Gastrocnemius medialis (tissue), 4 donors: ENCODE results near the gene SUDS3. TPM values are rescaled to one million over a fixed set of nuclear protein-coding genes. Genes with fewer than 3 reads are reported as not detected.

Experiments used
- ATAC-seq, 2 donors: fragments of 150-250 bp; one replicate each; pipeline ENCODE4 v1.9.1; 2016
- DNase-seq, 2 donors: peaks; one replicate each; pipeline ENCODE4 v3.0.0-alpha.2; 2019
- H3K27ac ChIP-seq, 4 donors: fragments of 200-600 bp; sonication (generic); 1 replicate in 1 of 4; 2 replicates in 3 of 4; pipeline ENCODE4 v1.5.1; 2016 to 2018; ENCODE audit warnings: mild to moderate bottlenecking in 2 of 4, moderate library complexity in 1 of 4
- H3K27me3 ChIP-seq, 3 donors: fragments of 200-600 bp; sonication (generic) in 2 of 3; 1 replicate in 1 of 3; 2 replicates in 2 of 3; pipeline versions ENCODE4 v1.5.1 to v1.6.0; 2016 to 2019; ENCODE audit warnings: mild to moderate bottlenecking in 1 of 3, moderate library complexity in 1 of 3
- H3K36me3 ChIP-seq, 2 donors: fragments of 200-600 bp; sonication (generic) in 1 of 2; one replicate each; pipeline ENCODE4 v1.5.1; 2017 to 2018
- H3K4me1 ChIP-seq, 2 donors: fragments of 200-600 bp; sonication (generic) in 1 of 2; one replicate each; pipeline ENCODE4 v1.5.1; 2016 to 2017; ENCODE audit warnings: mild to moderate bottlenecking in 2 of 2
- H3K4me3 ChIP-seq, 4 donors: fragments of 200-600 bp; sonication (generic) in 3 of 4; 1 replicate in 1 of 4; 2 replicates in 3 of 4; pipeline ENCODE4 v1.5.1; 2016 to 2019; ENCODE audit warnings: mild to moderate bottlenecking in 2 of 4
- H3K9me3 ChIP-seq, 3 donors: fragments of 200-600 bp; sonication (generic) in 2 of 3; 1 replicate in 1 of 3; 2 replicates in 2 of 3; pipeline ENCODE4 v1.5.1; 2016 to 2019
- POLR2A ChIP-seq, 2 donors: fragments of 450-650 bp; IDR thresholded peaks; one replicate each; pipeline ENCODE4 v1.6.1; 2017; ENCODE audit warnings: antibody characterized with exemption in 2 of 2, mild to moderate bottlenecking in 2 of 2, moderate library complexity in 2 of 2
- in situ Hi-C, 4 donors: fragments of 200-750 bp; cut with MboI; loops; one replicate each; pipeline versions ENCODE4 v1.15.0 to v1.8.0; 2017; ENCODE audit warnings: low sequenced_read_pairs in 4 of 4
- intact Hi-C: fragments of 100-400 bp; cut with DNase I; formaldehyde crosslinking; loops from one replicate; pipeline ENCODE4 v1.15.1; 2023; ENCODE audit warnings: low total_unique reads
- total RNA-seq, 4 donors: library from RNA; depleted of rRNA; stranded (reverse); fragments of >200 nt; gene quantifications; one replicate each; pipeline versions ENCODE4 v1.1.0 to v1.2.3, GENCODE V29; 2016
- TF ChIP-seq, protein P1 (sequence below), 5 experiments: fragments of 450-650 bp in 3 of 5; fragments of 200-600 bp in 2 of 5; sonication (generic) in 2 of 5; IDR thresholded peaks in 4 of 5; conservative IDR thresholded peaks in 1 of 5; 1 replicate in 4 of 5; 2 replicates in 1 of 5; pipeline ENCODE4 v1.5.1; 2016 to 2019; ENCODE audit warnings: antibody characterized with exemption in 5 of 5, mild to moderate bottlenecking in 3 of 5, moderate library complexity in 3 of 5

Gene SUDS3
- total RNA-seq, 4 donors from 2014 or later = 17.0 to 33.2 (median 29.1) TPM

DNA sequence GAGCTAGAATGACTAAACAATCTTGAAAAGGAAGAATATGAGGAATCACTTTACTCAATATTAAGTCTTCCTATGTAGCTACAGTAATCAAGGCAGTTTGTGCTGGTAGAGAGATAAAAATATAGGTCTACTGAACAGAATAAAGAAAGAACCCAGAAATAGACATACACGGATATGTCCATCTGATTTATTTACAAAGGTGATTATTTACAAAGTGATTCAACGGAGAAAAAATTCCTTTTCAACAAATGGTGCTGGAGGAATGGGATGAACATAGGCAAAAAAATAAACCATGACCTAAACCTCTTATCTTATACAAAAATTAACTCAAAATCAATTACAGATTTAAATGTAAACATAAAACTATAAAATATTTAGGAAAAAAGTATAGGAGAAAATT is 40.2 kb upstream of the SUDS3 start:
- intact Hi-C loops (no loop called here), in situ Hi-C loops (no loop called here)
- no peak for TF ChIP-seq POLR2A (IDR thresholded peaks at IDR 0.05)
- TF ChIP-seq, protein P1, sequence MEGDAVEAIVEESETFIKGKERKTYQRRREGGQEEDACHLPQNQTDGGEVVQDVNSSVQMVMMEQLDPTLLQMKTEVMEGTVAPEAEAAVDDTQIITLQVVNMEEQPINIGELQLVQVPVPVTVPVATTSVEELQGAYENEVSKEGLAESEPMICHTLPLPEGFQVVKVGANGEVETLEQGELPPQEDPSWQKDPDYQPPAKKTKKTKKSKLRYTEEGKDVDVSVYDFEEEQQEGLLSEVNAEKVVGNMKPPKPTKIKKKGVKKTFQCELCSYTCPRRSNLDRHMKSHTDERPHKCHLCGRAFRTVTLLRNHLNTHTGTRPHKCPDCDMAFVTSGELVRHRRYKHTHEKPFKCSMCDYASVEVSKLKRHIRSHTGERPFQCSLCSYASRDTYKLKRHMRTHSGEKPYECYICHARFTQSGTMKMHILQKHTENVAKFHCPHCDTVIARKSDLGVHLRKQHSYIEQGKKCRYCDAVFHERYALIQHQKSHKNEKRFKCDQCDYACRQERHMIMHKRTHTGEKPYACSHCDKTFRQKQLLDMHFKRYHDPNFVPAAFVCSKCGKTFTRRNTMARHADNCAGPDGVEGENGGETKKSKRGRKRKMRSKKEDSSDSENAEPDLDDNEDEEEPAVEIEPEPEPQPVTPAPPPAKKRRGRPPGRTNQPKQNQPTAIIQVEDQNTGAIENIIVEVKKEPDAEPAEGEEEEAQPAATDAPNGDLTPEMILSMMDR (IDR thresholded peaks at IDR 0.05 in 4 of 5, conservative IDR thresholded peaks at IDR 0.05 in 1 of 5) = no peak
- no peak for DNase-seq
- Histone ChIP-seq H3K27me3 (no peaks in the 10 kb centered on the region), H3K27ac (no peak overlapping the region), H3K36me3 (no peaks in the 10 kb centered on the region), H3K4me1 (no peaks in the 10 kb centered on the region), H3K4me3 (no peak overlapping the region), H3K9me3 (no peaks in the 10 kb centered on the region)
- no peak for ATAC-seq

DNA sequence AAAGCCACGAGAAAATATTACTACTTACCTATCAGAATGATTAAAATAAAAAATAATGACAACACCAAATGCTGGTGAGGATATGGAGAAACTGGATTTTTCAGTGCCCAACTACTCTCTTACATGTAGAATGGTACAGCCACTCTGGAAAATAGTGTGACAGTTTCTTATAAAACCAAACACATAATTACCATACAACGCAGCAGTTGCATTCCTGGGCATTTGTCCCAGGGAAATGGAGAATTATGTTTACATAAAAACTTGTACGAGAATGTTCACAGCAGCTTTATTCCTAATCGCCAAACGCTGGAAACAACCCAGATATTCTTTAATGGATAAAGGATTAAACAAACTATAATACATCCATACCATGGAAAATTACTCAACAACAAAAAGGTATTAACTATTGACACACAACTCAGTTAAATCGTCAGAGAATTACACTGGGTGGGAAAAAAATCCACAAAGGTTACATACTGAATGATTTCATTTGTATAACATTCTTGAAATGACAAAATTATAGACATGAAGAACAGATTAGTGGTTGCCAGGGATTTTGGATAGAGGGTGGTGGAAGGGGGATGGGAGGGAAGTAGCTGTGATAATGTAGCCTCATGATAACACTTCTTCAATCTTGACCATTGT is 39.0 kb upstream of the SUDS3 start:
- H3K4me1 ChIP-seq = no peaks in the 10 kb centered on the region
- ATAC-seq (no peak), DNase-seq (no peak)
- no peaks in the 10 kb centered on the region for H3K36me3 ChIP-seq
- no peak overlapping the region for H3K4me3 ChIP-seq
- no peak for TF ChIP-seq POLR2A (IDR thresholded peaks at IDR 0.05)
- TF ChIP-seq, protein P1 (IDR thresholded peaks at IDR 0.05 in 4 of 5, conservative IDR thresholded peaks at IDR 0.05 in 1 of 5) = no peak
- H3K27me3 ChIP-seq = no peaks in the 10 kb centered on the region
- in situ Hi-C loops = no loop called here
- H3K9me3 ChIP-seq = no peaks in the 10 kb centered on the region
- intact Hi-C loops = no loop called here
- no peak overlapping the region for H3K27ac ChIP-seq

DNA sequence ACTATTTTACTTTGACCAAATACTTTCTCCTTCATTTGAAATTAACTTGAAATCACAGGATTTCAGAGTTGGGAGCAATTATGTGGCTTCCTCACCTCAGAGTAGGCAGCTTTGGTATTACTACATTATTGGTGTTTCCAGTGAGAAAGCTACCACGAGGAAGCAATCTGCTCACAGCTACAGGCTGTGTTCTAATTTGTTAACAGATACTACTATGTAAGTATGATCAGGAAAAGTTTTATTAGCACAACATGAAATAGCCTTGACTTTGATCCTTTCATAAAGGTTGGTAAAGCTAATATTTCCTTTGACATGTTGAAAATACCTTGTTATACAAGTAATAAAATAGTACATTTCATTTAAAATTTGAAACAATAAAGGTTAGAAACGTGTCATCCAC is 34.3 kb upstream of the SUDS3 start:
- Histone ChIP-seq H3K27me3 (no peaks in the 10 kb centered on the region), H3K4me1 (peaks cover 0 to 12% of the 10 kb centered on the region in 2 donors), H3K36me3 (no peaks in the 10 kb centered on the region), H3K9me3 (no peaks in the 10 kb centered on the region), H3K4me3 (no peak overlapping the region), H3K27ac (no peak overlapping the region)
- no peak for TF ChIP-seq POLR2A (IDR thresholded peaks at IDR 0.05)
- TF ChIP-seq, protein P1 (IDR thresholded peaks at IDR 0.05 in 4 of 5, conservative IDR thresholded peaks at IDR 0.05 in 1 of 5) = no peak
- ATAC-seq (no peak), DNase-seq (no peak)
- intact Hi-C loops = no loop called here
- in situ Hi-C loops = no loop called here

DNA sequence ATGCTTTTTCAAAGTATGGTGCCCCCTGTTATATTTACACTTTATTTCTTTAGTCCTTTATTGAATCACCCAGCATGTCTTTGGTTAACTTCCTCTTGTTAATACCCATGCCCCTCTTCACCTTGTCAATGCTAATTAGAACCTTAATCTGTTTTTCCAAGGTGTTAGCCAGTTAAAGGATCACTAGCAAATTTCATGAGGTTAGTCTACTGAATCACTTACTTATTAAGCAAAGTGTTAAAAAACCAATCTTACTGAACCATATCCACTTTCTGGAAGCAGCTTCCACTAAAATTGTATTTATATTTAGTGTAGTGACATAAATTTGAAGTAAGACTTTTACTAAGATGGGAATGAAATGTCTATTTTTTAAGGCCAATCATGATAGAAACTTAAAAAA is 31.5 kb upstream of the SUDS3 start:
- ATAC-seq (no peak), DNase-seq (no peak)
- Histone ChIP-seq H3K27me3 (no peaks in the 10 kb centered on the region), H3K27ac (no peak overlapping the region), H3K4me1 (peaks cover 0 to 14% of the 10 kb centered on the region in 2 donors), H3K36me3 (no peaks in the 10 kb centered on the region), H3K9me3 (no peaks in the 10 kb centered on the region), H3K4me3 (no peak overlapping the region)
- intact Hi-C loops = no loop called here
- in situ Hi-C loops = no loop called here
- TF ChIP-seq POLR2A (IDR thresholded peaks at IDR 0.05) = no peak
- TF ChIP-seq, protein P1 (IDR thresholded peaks at IDR 0.05 in 4 of 5, conservative IDR thresholded peaks at IDR 0.05 in 1 of 5) = no peak

DNA sequence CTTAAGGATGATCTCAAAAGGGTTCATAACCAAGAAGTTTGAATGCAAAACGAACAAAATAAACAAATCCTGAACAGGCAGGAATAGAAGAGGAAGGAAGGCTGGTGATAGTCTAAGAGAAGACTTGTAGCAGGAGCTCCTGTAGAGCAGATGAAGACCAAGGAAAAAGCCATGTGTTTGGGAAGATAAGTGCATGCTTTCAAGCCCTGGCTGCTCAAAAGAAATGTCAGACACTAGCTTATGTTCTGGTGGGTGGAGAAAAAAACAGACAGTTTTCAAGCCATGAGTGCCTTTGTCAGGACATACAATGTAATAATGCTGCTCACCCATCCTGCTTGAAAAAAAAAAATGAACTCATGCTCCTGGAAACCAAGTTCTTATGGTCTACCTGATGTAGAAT is 31.0 kb upstream of the SUDS3 start:
- intact Hi-C loops (no loop called here), in situ Hi-C loops (no loop called here)
- TF ChIP-seq, protein P1 (IDR thresholded peaks at IDR 0.05 in 4 of 5, conservative IDR thresholded peaks at IDR 0.05 in 1 of 5) = no peak
- no peak for TF ChIP-seq POLR2A (IDR thresholded peaks at IDR 0.05)
- Histone ChIP-seq H3K27ac (no peak overlapping the region), H3K4me3 (no peak overlapping the region), H3K4me1 (peaks cover 0 to 14% of the 10 kb centered on the region in 2 donors), H3K36me3 (no peaks in the 10 kb centered on the region), H3K27me3 (no peaks in the 10 kb centered on the region), H3K9me3 (no peaks in the 10 kb centered on the region)
- no peak for DNase-seq
- ATAC-seq = no peak
